Measurements from ENCODE around the gene LSR.

The LSR gene

DNA sequence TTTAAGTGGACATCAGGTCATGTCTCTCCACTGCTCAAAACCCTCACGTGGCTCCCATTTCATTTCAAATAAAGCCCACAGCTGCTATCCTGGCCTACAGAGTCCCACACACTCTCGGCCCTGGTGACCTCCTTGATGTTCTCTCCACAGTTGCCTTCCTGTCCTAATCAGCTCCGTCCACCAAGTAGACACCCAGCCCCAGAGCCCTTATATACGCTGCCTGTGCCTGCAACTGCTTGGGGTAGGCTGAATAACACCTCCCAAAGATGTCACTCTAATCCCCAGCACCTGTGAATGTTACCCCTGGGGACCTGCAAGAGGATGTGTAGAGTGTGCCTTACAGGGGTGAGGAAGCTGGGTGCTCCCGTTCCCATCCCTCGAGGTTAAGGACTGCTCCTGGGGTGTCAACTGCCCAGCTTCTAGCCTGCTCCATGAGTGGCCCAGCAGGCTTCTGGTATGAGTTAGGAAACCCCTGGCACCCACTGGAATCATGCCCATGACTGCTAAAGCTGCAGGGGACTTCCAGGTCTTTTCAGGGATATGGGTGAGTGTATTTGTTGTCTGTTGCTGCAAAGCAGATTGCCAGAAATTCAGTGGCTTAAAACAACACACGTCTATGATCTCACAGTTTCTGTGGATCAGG lies 26.3 kb upstream of the LSR start:
- ChIA-PET POLR2A (no interaction called here), CTCF (interaction anchor here (0.6 to 1.2 kb wide), 7 partner anchors 19 to 568 kb away, joined by 3 to 5 read pairs (median 3); no protein-coding TSS in a partner anchor)
- no peaks in the 10 kb centered on the region for H3K36me3 ChIP-seq (ENCODE audit: control insufficient read depth in 2 of 2, insufficient read depth in 1 of 2, low read length in 2 of 2)
- TF ChIP-seq ZNF654 (tag by site-specific recombination; IDR thresholded peaks at IDR 0.05; ENCODE audit: low read depth): no peak
- no peak for TF ChIP-seq ZNF488 (tag by site-specific recombination; IDR thresholded peaks at IDR 0.05)
- no peak for TF ChIP-seq ZNF571 (tag by site-specific recombination; IDR thresholded peaks at IDR 0.05)
- TF ChIP-seq, protein P1, sequence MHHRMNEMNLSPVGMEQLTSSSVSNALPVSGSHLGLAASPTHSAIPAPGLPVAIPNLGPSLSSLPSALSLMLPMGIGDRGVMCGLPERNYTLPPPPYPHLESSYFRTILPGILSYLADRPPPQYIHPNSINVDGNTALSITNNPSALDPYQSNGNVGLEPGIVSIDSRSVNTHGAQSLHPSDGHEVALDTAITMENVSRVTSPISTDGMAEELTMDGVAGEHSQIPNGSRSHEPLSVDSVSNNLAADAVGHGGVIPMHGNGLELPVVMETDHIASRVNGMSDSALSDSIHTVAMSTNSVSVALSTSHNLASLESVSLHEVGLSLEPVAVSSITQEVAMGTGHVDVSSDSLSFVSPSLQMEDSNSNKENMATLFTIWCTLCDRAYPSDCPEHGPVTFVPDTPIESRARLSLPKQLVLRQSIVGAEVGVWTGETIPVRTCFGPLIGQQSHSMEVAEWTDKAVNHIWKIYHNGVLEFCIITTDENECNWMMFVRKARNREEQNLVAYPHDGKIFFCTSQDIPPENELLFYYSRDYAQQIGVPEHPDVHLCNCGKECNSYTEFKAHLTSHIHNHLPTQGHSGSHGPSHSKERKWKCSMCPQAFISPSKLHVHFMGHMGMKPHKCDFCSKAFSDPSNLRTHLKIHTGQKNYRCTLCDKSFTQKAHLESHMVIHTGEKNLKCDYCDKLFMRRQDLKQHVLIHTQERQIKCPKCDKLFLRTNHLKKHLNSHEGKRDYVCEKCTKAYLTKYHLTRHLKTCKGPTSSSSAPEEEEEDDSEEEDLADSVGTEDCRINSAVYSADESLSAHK (tag by site-specific recombination; IDR thresholded peaks at IDR 0.05): no peak
- TF ChIP-seq YY2 (tag by site-specific recombination; IDR thresholded peaks at IDR 0.05): no peak
- TF ChIP-seq, protein P2, sequence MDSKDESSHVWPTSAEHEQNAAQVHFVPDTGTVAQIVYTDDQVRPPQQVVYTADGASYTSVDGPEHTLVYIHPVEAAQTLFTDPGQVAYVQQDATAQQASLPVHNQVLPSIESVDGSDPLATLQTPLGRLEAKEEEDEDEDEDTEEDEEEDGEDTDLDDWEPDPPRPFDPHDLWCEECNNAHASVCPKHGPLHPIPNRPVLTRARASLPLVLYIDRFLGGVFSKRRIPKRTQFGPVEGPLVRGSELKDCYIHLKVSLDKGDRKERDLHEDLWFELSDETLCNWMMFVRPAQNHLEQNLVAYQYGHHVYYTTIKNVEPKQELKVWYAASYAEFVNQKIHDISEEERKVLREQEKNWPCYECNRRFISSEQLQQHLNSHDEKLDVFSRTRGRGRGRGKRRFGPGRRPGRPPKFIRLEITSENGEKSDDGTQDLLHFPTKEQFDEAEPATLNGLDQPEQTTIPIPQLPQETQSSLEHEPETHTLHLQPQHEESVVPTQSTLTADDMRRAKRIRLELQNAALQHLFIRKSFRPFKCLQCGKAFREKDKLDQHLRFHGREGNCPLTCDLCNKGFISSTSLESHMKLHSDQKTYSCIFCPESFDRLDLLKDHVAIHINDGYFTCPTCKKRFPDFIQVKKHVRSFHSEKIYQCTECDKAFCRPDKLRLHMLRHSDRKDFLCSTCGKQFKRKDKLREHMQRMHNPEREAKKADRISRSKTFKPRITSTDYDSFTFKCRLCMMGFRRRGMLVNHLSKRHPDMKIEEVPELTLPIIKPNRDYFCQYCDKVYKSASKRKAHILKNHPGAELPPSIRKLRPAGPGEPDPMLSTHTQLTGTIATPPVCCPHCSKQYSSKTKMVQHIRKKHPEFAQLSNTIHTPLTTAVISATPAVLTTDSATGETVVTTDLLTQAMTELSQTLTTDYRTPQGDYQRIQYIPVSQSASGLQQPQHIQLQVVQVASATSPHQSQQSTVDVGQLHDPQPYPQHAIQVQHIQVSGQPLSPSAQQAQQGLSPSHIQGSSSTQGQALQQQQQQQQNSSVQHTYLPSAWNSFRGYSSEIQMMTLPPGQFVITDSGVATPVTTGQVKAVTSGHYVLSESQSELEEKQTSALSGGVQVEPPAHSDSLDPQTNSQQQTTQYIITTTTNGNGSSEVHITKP (tag by site-specific recombination; IDR thresholded peaks at IDR 0.05): no peak
- TF ChIP-seq ZNF792 (tag by site-specific recombination; IDR thresholded peaks at IDR 0.05): no peak
- no peak for TF ChIP-seq ZNF791 (tag by site-specific recombination; IDR thresholded peaks at IDR 0.05)
- no peak for TF ChIP-seq PBX3 (CRISPR knock-in tag; IDR thresholded peaks at IDR 0.05)
- no peak for TF ChIP-seq PRDM2 (tag by site-specific recombination; IDR thresholded peaks at IDR 0.05; ENCODE audit: borderline replicate concordance)
- H3K27ac ChIP-seq (ENCODE audit: extremely low read depth, low read depth, low read length): no peak overlapping the region
- H3K4me3 ChIP-seq (ENCODE audit: low read depth, low read length): no peak overlapping the region
- H3K4me1 ChIP-seq (ENCODE audit: control insufficient read depth, insufficient read depth, low read length): no peaks in the 10 kb centered on the region
- H3K9me3 ChIP-seq (ENCODE audit: control insufficient read depth, insufficient read depth, low read depth, low read length): no peaks in the 10 kb centered on the region
